WERI-Rb-1 (cell line): ENCODE measurements around the gene THAP6.

ENCODE experiments used
- DNase-seq: peaks from one replicate; pipeline ENCODE4 v3.0.0-alpha.2; 2020
- H3K27ac ChIP-seq: fragments of 250-450 bp; sonication (Bioruptor Pico); 2 replicates; pipeline ENCODE4 v1.5.1; 2020; ENCODE audit warnings: mild to moderate bottlenecking, moderate library complexity
- H3K27me3 ChIP-seq: fragments of 250-450 bp; sonication (Bioruptor Pico); 2 replicates; pipeline ENCODE4 v1.5.1; 2021; ENCODE audit warnings: mild to moderate bottlenecking, low read depth, moderate library complexity; ENCODE audit not compliant: insufficient read depth, severe bottlenecking
- H3K36me3 ChIP-seq: fragments of 250-450 bp; sonication (Bioruptor Pico); 2 replicates; pipeline ENCODE4 v1.5.1; 2020; ENCODE audit warnings: mild to moderate bottlenecking, moderate library complexity
- H3K4me3 ChIP-seq: 2 replicates; pipeline ENCODE4 v1.5.1; 2011; ENCODE audit warnings: low read depth, mild to moderate bottlenecking, control low read depth, low read length
- H3K9me3 ChIP-seq: fragments of 250-450 bp; sonication (Bioruptor Pico); 2 replicates; pipeline ENCODE4 v1.5.1; 2021; ENCODE audit warnings: mild to moderate bottlenecking, moderate library complexity; ENCODE audit not compliant: severe bottlenecking
- TF ChIP-seq, protein P1 (sequence below): IDR thresholded peaks from 2 replicates; pipeline ENCODE4 v1.5.1; 2011; ENCODE audit warnings: low read depth, mild to moderate bottlenecking, control low read depth, inconsistent platforms, low read length

Gene THAP6

DNA sequence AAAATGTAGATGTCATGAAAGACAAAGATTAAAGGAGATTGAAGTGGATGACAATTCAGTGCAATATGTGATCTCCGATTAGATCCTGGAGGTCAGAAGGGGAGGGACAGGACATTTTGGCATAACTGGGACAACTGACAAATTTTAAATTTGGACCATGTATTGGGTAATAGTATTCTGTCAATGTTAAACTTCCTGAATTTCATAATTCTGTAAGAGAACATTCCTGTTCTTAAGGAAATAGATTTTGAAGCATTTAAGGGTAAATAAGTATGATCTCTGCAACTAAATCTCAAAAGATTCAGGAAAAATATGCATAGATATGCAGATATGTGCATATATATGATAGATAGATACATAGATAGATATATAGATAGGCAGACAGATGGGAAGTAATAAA, 52.6 kb downstream of the THAP6 start:
- TF ChIP-seq, protein P1, sequence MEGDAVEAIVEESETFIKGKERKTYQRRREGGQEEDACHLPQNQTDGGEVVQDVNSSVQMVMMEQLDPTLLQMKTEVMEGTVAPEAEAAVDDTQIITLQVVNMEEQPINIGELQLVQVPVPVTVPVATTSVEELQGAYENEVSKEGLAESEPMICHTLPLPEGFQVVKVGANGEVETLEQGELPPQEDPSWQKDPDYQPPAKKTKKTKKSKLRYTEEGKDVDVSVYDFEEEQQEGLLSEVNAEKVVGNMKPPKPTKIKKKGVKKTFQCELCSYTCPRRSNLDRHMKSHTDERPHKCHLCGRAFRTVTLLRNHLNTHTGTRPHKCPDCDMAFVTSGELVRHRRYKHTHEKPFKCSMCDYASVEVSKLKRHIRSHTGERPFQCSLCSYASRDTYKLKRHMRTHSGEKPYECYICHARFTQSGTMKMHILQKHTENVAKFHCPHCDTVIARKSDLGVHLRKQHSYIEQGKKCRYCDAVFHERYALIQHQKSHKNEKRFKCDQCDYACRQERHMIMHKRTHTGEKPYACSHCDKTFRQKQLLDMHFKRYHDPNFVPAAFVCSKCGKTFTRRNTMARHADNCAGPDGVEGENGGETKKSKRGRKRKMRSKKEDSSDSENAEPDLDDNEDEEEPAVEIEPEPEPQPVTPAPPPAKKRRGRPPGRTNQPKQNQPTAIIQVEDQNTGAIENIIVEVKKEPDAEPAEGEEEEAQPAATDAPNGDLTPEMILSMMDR = no peak
- Histone ChIP-seq H3K36me3 (no peaks in the 10 kb centered on the region), H3K27ac (no peak overlapping the region), H3K9me3 (no peaks in the 10 kb centered on the region), H3K4me3 (no peak overlapping the region), H3K27me3 (no peaks in the 10 kb centered on the region)
- DNase-seq = no peak

DNA sequence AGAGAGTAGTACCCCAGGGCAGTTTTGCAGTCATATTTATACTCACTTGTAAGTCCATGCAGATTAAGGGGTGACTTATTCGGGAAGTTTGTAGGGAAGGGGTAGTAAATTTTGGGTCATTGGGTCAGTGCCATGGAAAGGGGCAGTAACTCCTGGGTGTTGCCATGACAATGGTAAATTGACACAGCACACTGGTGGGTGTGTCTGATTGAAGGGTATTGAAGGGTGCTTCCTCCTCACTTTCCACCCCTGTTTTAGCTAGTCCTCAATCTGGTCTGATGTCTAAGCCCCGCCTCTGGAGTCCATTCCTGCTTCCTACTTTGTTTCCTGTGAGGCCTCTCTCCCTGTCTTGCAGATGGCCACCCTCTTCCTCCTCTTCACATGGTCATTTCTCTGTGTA, 53.5 kb downstream of the THAP6 start:
- Histone ChIP-seq H3K27ac (no peak overlapping the region), H3K4me3 (no peak overlapping the region), H3K27me3 (no peaks in the 10 kb centered on the region), H3K36me3 (no peaks in the 10 kb centered on the region), H3K9me3 (no peaks in the 10 kb centered on the region)
- TF ChIP-seq, protein P1 = no peak
- DNase-seq = no peak
